Effector CD4-positive, alpha-beta T cell (primary cell): ENCODE results near the gene RNF213.

Source experiments
- DNase-seq: peaks from one replicate; pipeline ENCODE4 v3.0.0-alpha.2; 2020

Gene RNF213

GRCh38 chr17:80354336-80354735 lies 93.7 kb downstream of the RNF213 start:
- DNase-seq = no peak

- DNase-seq = no peak
These were observed 95.7 kb downstream of the RNF213 start for GRCh38 chr17:80356231-80356856.

GRCh38 chr17:80358131-80358530 lies 97.5 kb downstream of the RNF213 start:
- DNase-seq = no peak

GRCh38 chr17:80358861-80359260 lies 98.2 kb downstream of the RNF213 start:
- DNase-seq = no peak

- DNase-seq = no peak
These were observed 98.9 kb downstream of the RNF213 start for GRCh38 chr17:80359422-80360110.

GRCh38 chr17:80360396-80360795 lies 99.7 kb downstream of the RNF213 start:
- no peak for DNase-seq

GRCh38 chr17:80361495-80362220 lies 101.0 kb downstream of the RNF213 start:
- no peak for DNase-seq

- no peak for DNase-seq
These were observed 101.9 kb downstream of the RNF213 start for GRCh38 chr17:80362428-80363119.

GRCh38 chr17:80363120-80363515 lies 102.5 kb downstream of the RNF213 start:
- no peak for DNase-seq

GRCh38 chr17:80363518-80364090 lies 103.0 kb downstream of the RNF213 start:
- no peak for DNase-seq

- DNase-seq = no peak
These were observed 103.5 kb downstream of the RNF213 start for GRCh38 chr17:80364091-80364691.

- DNase-seq = no peak
These were observed 104.6 kb downstream of the RNF213 start for GRCh38 chr17:80365001-80365965.

- DNase-seq = no peak
These were observed 105.3 kb downstream of the RNF213 start for GRCh38 chr17:80365983-80366382.

GRCh38 chr17:80367503-80367902 lies 106.9 kb downstream of the RNF213 start:
- no peak for DNase-seq

- DNase-seq = no peak
These were observed 110.5 kb downstream of the RNF213 start for GRCh38 chr17:80371196-80371595.

GRCh38 chr17:80372456-80372855 lies 111.8 kb downstream of the RNF213 start:
- no peak for DNase-seq

- no peak for DNase-seq
These were observed 112.4 kb downstream of the RNF213 start for GRCh38 chr17:80372922-80373570.

GRCh38 chr17:80374039-80374731 lies 113.5 kb downstream of the RNF213 start:
- DNase-seq = no peak

- DNase-seq = no peak
These were observed 114.3 kb downstream of the RNF213 start for GRCh38 chr17:80374732-80375585.
